DMS53 (cell line): ENCODE measurements around the gene CRYBG1.
"Not testable (repeated sequence)": the region's sequence is repeated elsewhere in the genome, so short reads cannot be mapped to it uniquely, and the experiment has no call there.

Experiments
- DNase-seq: peaks from one replicate; lab custom pipeline; 2025; lab: John Stamatoyannopoulos, UW

The CRYBG1 gene

DNA sequence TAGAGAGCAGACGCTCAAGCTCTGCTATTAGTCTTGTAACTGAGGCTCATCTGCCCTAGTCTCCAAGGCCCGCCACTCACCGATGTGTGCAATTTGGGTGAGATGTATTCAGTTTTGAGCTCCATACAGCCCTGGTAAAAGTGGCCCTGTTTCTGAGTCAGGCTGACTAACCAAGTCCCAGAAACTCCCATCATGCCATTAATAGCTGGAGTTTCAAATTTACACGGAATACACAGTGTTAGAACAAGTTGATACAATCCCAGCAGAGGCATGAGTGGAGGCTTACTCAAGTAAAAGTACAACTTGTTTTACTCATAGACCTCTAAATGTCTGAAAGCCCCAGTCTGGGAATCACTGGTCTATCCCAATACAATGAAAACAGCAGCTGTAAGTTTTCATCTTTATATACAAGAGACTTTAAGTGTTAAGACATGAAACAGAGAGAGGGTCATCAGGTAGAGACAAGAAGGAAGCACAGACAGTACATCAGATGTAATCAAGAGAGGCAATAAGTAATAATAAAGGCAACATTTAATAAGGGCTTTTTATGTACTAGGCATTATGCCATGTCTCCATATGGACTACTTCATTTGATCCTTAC lies 226.4 kb downstream of the CRYBG1 start:
- DNase-seq: no peak

DNA sequence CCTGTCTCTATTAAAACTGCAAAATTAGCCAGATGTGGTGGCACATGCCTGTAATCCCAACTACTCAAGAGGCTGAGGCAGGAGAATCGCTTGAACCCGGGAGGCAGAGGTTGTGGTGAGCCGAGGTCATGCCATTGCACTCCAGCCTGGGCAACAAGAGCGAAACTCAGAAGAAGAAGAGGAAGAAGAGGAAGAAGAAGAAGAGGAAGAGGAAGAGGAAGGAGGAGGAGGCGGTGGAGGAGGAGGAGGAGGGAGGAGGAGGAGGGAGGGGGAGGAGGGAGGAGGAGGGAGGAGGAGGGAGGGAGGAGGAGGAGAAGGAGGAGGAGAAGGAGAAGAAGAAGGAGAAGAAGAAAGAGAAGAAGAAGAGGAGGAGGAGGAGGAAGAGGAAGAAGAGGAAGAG lies 228.4 kb downstream of the CRYBG1 start:
- not testable (repeated sequence) for DNase-seq

DNA sequence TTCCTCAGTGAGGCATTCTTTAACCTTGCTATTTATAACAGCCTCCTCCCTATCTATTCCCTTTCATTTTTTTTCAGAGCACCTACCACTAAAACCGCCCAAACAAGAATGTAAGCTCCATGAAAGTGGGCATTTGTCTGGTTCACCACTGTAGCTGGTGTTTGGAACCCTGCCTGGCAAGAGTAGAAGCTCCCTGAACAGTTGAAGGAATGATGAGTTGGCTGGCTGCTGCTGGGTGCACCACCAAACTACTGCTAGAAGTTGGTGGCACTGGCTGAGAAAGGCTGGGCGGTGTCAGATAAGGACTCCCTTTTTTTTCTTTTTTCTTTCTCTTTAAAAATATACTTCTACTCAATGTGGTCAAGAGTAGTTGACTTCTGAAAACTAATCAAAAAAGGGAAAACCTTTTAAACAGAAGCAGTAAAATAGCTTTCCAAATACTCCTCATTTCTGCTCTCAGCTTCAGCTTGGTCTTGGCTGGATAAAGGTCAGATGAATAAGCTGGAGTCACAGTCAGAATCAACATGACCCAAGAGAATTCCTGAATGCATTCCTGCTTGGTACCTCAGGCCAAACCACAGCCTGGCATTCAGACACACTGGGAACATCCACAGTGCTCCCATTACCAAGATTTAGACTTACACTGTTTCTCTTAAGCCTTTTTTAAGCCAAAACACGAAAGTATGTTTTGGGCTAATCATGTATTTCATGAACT lies 230.8 kb downstream of the CRYBG1 start:
- no peak for DNase-seq

GRCh38 chr6:106599440-106599839 lies 238.9 kb downstream of the CRYBG1 start:
- DNase-seq: no peak

DNA sequence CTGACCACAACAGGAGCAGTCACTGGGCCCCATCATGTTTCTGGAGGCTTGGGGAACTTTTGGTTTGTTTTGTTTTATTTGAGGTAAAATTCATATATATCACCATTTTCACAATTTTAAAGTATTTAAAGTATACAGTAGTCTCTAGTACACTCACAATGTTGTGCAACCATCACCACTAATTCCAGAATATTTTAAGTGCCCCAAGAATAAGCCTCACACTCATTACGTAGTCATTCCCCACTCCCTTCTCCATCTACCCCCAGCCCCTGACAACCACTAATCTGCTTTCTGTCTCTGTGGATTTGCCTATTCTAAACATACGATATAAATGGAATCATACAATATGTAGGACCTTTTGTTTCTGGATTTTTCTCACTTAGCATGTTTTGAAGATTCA lies 239.8 kb downstream of the CRYBG1 start:
- DNase-seq: no peak

DNA sequence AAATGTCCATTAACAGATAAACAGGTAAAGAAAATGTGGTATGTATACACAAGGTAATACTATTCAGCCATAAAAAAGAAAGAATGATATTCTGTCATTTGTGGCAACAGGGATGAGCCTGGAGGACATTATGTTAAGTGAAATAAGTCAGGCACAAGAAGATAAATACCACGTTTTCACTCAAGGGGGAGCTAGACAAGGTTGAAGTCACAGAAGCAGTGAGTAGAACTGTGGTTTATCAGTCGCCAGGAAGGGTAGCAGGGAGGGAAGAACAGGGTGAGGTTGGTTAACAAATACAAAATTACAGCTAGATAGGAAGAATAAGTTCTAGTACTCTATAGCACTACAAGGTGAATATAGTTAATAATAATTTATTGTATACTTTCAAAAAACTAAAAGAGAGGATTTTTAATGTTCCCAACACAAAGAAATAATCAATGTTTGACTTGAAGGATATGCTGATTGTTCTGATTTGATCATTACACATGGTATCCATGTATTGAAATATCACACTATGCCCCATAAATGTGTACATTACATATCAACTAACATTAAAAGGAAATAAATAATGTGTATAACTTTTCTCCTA lies 247.7 kb downstream of the CRYBG1 start:
- DNase-seq: peak; percentile 80

DNA sequence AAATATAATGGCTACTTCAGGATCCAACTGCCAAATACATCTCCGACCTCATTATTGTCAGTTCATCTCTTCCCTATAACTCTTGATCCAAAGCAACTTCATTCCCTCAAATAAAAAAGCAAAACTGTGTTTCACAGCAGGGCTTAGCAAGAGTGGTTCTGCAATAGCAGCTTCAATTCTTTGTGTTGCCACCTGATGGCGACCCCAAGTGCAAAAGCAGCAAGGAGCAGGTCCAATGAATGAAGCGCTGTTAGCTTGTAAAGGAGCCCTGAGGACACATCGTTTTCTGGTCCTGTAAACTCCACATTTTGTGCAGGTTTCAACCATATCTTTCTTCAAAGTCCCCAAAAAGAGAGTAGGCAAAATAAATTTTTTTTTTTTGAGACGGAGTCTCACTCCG lies 249.2 kb downstream of the CRYBG1 start:
- peak; percentile 56 for DNase-seq

GRCh38 chr6:106611030-106611429 lies 250.5 kb downstream of the CRYBG1 start:
- no peak for DNase-seq

DNA sequence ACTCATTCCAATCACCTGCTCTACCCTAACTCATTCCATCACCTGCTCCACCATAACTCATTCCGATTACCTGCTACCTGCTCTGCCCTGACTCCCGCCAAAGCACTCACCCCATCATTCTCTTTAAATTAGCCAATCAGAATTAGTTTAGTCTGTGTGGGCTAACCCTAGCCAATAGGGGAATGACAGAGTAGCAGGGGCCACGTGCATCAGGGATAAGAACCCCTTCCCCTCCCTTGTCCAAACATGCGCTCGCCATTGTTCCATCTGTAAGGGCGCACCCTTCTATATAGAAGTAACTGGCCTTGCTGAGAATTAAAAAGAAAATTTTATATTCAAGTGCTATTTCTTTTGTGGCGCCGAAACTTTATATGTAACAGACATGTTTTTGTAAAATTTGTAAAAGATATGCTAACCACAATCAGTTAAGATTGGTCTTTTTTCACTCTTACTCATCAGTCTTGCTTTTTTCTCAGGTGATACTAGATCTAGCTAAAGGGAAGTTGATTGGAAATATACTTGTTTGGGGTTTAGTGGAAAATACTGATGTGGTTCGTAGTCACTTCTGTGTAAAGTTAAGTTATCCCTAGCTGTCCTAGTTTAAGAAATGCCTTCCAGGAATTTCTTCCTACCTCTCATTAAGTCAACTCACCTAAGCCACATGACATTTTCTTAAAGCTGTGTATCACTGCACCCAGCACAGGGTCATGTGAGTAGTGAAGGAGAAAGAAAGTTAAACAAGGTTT lies 252.3 kb downstream of the CRYBG1 start:
- no peak for DNase-seq

DNA sequence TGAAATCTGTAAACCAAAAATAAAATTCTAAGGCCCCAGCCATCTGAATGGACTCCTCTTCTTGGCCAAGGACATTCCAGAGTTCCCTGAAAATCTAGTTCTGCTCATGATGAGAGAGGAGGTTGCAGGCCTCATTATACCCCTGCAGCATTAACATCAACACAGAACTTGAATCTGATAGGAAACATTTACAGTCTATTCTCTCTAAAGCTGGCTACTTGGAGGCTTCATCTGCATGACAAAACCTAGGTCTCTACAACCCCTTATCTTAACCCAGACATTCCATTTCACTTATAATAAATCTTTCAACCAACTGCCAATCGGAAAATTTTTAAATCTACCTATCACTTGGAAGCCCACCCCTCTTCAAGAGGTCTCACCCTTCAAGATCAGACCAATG lies 253.1 kb downstream of the CRYBG1 start:
- DNase-seq: no peak

DNA sequence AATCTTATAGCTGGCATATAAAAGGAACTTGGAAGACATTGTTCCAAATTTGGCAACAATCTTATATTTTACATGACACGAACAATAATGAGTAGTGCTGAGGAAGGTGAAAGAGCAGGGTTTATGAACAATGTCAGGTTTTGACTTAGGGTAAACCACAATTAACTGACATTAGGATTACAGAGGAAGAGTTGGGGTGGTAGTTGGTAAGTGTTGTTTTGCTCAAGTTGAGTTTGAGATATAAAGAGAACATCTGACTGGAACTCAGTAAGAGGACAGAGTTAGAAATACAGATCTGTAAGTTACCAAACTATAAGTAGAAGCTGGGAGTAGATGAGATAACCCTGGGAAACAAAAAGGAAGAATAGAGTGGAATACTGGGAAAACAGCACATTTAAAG lies 253.6 kb downstream of the CRYBG1 start:
- DNase-seq: no peak

DNA sequence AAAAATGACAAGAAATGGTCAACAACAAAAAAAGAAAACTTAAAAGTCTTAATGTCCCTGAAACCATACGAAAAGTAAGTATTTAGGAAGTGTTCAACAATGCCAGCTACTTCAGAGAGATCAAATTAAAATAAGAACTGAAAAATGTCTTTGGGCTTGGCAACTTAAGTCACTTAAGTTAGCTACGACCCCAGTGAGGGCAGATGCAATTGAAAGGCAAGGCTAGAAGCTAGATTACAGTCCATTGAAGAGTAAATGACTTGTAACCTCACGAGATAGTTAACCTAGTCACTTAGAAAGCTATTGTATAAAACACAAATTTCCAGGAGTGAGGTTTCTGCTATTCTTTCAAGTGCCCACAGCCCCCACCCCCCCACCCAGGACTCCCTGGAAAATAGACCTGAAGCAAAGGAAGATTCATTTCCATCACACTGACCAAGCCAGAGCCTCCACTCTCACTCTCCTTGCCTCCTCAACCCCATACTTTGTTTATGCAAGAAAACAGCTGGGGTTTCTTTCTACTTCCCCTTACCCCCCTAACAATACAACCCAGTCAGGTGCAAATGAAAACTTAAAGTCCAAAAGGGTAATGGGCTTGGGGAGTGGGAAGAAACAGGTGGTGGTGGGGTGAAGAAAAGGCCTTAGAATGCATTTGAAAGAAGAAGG lies 254.2 kb downstream of the CRYBG1 start:
- no peak for DNase-seq

DNA sequence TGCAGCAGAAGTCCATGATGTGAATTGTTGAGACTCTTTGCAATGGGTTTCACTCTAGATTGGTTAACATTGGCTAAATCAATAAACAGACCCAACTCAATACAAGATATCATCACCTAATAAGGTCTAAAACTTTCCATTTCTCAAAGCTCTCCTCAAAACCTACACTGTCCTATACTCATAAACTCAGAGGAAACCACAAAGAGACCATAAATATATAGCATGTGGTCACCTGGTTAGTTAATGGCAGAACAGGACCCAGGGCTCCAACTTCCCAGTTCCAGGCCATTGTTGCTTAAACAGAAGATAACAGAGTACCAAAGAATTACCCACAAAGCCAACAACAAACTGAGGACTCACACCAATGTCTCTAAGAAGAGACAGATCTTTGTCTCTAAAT lies 256.8 kb downstream of the CRYBG1 start:
- no peak for DNase-seq

DNA sequence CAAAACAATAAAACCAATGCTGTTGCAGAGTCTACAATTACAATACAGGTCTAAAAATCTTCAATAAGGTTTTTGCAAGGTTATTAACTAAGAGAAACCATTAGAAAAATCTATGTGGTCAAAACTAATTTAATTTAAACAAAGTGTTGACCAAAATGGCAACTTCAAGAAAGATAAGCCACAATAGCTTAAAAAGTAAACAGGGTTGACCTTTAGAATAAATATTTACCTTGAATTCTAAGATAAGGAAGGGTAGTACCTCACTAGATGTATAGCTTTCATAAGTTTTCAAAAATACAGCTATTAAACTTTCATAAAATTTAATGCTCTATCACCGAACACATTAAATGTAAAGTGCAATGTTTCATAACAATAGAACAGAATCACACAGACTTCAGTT lies 257.3 kb downstream of the CRYBG1 start:
- DNase-seq: no peak

GRCh38 chr6:106618324-106618723 lies 257.8 kb downstream of the CRYBG1 start:
- DNase-seq: no peak

DNA sequence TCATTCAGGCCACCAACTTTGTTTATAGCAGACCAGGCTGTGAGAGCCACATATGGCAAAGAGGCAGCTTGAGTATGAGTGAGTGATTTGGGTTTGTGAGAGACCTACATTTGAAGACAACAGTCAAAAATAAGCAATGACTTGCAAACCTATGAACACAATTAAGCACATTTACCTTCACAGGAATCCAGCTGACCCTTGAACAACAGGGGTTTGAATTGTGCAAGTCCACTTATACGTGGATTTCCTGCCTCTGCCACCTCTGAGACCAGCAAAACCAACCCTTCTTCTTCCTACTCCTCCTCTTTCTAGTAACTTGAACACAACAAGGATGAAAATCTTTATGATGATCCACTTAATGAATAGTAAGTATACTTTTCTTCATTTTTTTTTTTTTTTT lies 258.7 kb downstream of the CRYBG1 start:
- no peak for DNase-seq

GRCh38 chr6:106620931-106621672 lies 260.6 kb downstream of the CRYBG1 start:
- no peak for DNase-seq
